CD4-positive, alpha-beta T cell treated with Interleukin-10 for 1 hour (primary cell): ENCODE measurements around the gene SPACDR.

Source experiments
- DNase-seq: peaks from one replicate; pipeline ENCODE4 v3.0.0-alpha.2; 2020

The SPACDR gene

GRCh38 chr7:100484673-100485045 lies 20.6 kb upstream of the SPACDR start:
- DNase-seq: no peak

DNA sequence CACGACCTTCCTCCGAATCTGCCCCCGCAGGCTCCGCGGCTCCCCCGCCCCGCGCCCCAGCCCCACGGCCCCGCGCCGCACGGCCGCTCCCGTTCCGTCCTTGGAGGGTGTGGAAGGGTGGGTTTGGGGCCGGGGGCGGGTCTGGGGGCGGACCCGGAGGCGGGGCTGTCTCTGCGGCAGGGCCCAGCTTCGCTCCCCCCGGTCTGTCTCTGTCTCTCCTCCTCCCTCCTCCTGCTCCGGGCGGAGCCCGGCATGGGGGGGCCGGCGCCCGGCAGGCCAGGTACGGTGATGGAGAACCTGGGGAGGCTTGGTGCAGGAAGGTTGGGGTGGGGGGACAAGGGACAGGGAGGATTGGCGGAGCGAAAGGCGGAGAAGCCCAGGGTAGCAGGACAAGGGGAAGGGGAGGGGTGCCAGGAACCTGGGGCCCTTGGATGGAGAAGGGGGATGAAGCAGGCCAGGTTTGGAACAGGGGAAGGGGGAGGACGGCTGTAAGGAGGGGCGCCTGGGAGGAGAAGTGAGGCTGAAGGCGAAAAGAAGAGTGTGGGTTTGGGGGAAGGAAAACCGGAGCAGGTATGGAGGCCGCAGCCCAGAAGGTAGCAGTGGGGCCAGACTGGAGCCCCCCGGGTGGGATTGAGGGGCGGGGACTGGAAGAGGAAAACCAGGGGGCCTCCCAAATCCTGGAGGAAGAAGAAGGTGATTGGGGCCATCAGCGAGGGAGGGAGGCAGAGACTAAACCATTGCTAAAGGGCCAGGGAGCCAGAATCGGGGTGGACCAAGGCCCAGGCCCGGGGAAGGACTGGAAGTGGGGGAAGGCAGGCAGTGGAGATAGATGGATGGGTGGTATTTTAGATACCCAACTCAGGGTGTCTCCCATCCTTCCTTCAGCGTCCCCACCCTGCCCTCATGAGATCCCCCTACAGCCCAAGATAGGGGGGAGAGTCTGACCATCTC lies 19.9 kb upstream of the SPACDR start, which contains the start of gene NYAP1:
Gene NYAP1, plus strand, starts transcription at position 206 of the 951 bp plus-strand sequence. CDS start 1,385 bp downstream, outside the sequence.
- peak; percentile 69 for DNase-seq

DNA sequence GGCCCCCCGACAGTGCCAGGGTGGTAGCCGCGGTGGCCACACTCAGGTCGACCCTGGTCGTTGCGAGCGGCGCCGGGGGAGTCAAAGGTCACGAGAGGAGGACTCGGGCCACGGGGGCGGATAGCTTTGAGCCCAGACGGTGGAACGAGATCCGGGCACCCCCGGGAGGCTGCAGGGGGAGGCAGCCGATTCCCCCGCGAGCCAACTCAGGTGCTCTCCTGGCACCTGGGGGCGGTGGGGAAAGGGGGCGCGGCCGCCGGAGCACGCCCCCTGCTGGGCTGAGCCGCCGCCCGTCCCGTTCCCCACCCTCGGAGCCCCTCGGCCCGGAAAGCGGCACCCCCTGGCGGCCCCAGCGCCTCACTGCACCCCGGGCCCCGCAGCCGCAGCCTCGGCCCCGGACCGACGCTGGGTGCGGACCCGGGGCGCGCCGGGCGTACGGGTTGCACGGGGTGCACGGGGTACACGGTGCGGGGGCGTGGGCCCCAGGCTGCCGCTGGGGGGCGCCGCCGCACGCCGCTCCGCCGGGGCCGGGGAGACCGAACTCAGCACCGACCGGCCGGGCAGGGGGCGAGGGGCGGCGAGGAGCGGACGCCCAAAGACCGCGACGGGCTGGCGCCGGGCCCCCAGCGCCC lies 19.1 kb upstream of the SPACDR start:
- DNase-seq: peak; percentile 87

- no peak for DNase-seq
Measured at GRCh38 chr7:100482728-100483089, 18.6 kb upstream of the SPACDR start.

DNA sequence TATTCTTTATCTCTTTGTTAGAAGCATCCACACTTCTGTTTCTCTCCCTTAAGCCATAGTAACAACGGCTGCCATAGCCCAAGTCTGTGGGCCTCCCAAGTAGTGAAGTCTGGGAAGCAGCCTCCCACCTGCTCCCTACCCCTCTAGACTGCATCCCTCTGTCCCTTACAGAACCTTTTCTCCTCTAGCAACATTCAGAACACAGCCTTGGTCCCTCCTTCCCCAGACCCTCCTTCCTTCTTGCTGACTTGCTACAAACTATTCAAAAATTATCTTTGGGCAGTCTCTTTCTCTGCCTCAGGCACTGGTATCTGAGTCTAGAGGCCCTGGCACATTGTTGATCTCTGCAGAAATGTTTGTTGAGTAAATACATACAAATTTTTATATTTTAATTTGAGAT lies 17.4 kb upstream of the SPACDR start:
- DNase-seq: no peak

- DNase-seq: peak; percentile 94
Measured at GRCh38 chr7:100478958-100479660, 15.0 kb upstream of the SPACDR start, which contains the start of gene TSC22D4. Gene TSC22D4 (minus strand): TSS chr7:100479214. CDS start chr7:100478038, 1,176 bp downstream.

GRCh38 chr7:100477871-100478267 lies 13.8 kb upstream of the SPACDR start:
- no peak for DNase-seq

DNA sequence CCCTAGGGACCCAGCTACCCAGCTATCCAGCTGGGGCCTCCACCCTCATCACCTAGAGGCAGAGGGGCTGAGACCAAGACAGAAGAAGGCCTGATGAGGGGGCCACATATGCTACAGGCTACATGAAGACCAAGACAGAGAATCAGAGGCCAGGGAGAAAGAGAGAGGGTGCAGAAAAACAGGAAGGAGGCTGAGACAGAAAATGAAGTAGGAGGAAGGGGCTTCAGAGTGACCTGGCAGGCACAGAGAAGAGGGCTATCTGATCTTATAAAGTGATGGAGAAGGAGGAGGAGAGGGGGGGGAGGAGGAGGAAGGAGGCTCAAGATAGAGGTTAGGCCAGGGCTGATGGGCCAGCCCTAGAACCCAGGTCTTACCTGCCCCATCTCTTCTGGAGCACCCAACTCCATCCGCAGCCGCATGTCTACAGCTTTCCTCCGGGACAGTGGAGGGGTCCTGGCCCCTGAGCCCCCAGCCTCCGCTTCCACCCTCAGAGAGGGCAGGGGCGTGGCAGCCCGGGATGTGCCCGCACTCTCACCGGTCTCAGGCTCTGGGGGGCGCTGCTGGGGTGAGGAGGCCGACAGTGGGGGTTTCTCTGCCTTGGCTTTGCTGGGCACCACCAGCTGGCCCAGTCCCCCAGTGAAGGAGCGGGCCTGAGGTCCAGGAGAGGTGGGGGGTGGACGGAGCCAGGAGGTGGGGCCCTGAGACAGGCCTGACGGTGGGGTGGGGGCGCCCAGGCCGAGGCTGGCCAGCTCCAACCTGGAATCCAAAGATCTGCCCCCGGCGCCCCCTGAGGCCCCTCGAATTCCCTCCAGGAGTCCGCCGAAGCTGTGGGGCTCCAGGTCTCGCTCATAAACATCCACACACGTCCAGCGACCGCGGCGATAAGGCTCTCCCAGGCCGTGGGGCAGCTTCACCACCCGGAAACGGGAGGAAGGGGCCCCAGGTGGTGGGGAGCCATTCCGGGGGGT lies 13.1 kb upstream of the SPACDR start:
- peak; percentile 43 for DNase-seq

DNA sequence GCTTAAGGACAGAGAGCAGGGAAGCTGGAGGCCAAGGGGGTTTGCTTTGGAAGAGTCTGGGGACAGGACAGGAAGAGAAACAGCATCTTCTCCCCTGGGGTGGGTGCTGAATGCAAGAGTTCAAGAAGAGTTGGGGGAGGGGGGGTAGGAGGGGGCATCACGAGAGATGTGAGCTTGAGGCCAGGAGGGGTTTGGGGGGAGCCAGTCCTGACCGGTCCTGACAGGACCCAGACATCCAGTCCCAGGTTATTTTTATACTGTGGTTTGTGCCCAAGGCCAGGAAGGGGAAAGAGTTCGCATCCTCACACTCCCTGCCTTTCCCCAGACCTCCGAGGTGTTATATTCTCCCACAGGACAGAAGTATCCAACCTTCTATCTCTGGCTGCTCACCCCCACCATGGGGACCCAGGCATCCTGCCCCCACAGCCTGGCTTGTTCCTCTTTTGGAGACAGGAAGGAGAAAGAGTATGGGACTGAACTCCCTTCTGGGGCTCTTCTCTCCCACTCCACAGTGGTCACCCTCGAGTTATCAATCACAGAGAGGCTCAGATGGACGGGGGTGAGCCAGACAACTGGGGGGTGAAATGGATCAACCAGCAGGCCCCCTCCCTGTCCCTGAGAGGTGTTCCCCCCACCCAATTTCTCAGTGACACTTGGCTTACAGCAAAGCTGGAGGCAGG lies 12.2 kb upstream of the SPACDR start:
- no peak for DNase-seq

DNA sequence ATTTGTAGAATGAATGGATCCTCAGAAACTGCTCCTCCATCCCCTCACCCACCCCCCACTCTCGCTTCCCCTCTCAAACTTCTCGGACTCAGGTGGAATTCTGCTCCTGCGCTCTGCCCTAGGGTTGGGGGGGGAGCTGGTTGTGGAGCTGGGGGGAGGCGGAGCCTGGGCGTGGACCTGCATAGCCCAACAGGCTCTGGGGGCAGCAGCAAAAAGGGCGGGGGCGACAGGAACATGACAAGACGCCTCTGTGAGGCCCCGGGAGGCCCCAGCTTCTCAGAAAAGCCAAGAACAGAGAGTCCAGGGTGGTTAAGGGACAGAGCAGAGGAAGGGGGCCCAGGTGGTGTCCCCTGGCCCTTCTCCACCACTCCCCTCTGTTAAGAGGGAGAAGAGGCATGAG lies 11.5 kb upstream of the SPACDR start:
- no peak for DNase-seq

DNA sequence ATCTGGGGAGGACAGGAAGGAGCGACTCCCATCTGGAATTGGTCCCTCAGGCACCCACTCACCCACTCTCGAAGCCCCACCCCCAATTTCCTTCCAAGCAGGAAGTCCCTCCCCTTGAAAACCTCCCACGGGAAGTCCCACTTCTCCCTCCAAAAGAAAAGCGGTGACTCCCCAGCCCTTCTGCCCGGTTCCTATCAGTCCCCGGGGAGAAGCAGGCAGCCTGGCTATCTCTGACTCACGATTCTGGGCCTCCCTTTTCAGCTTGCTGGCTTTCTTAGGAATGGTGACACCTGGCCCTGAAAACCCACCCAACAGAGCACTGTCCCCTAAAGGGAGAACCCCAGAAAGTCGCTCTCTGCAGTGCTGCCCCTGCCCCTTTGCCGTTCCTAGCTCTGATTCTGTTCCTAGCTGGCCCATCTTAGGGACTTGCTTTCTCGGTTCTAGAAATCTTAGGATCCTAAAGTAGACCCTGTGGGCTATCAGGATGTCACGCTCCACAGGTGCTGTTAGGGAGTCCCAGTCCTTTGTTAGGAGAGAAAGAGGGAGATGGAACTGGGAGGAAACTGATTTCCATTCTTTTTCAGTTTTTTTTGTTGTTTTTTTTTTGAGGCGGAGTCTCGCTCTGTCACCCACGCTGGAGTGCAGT lies 8.9 kb upstream of the SPACDR start:
- DNase-seq: no peak

DNA sequence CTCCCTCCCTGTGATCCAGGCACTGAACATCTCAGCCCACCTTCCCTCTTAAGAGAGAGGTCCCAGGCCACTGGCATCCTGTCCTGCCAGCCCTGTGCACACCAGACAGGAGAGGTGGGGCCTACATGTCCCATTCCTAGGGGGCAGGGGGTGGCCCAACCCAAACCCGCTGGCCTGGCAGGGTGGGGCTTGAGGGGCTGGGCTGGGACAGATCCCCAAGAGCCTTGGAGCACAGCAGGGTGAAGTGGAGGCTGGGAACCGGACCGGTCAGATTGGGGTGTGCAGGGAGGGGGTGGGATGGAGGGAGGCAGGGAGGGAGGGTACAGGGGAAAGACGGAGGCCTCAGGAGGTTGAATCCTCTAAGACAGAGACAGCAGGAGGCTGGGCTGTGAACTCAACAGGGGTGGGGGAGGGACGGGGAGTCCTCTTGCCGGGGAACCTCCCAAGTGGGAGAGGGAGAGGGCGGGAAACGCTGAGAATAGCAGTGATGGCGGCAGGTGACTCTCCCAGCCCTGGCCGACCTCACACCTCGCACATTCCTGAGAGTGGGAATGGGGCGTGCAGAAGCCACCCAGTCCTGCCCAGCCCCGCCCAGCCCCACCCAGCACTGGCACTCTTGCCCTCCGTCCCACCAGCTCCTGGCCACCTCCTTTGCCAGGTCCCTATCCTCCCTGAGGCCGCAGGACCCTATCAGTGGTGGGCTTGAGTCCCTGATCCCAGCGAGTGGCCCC lies 8.2 kb upstream of the SPACDR start:
- DNase-seq: no peak

GRCh38 chr7:100471021-100471420 lies 7.0 kb upstream of the SPACDR start:
- DNase-seq: no peak

DNA sequence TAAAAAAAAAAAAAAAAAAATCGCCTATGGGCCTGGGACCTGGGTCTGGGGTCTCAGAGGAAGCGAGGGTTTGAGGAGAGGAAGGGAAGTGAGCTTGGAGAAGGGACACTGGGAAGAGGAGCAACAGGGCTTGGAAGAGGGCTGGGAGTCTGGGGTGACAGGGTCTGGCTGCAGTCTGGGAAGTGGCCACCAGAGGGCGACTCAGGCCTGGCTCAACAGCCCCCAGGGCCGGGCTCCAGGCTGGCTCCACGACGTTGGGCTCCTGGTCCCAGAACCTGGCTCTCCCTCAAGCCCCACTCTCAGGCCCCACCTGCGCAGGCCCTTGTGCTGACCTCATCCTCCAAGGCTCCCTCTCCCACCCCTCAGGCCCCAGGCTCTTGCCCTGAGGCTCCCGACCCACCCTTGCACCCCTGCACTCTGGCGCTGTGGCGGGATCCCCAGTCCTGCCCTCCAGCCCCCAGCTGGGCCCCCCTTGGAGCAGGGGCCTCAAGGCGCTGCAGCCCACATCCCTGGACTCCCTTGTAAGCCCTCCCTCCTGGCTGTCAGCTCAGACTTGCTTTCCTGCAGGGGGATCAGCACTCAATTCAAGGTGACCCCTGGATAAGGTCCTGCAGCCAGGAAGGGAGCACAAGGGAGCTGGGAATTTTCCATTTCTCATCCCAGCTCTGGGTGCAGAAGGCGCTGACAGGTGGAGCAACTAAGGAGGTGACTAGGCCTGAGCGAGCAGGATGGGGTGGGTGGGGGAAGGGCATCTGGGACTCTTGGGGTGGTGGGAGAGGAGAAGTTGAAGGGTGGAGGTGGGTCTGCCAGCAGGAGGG lies 5.4 kb upstream of the SPACDR start:
- DNase-seq: peak; percentile 82

DNA sequence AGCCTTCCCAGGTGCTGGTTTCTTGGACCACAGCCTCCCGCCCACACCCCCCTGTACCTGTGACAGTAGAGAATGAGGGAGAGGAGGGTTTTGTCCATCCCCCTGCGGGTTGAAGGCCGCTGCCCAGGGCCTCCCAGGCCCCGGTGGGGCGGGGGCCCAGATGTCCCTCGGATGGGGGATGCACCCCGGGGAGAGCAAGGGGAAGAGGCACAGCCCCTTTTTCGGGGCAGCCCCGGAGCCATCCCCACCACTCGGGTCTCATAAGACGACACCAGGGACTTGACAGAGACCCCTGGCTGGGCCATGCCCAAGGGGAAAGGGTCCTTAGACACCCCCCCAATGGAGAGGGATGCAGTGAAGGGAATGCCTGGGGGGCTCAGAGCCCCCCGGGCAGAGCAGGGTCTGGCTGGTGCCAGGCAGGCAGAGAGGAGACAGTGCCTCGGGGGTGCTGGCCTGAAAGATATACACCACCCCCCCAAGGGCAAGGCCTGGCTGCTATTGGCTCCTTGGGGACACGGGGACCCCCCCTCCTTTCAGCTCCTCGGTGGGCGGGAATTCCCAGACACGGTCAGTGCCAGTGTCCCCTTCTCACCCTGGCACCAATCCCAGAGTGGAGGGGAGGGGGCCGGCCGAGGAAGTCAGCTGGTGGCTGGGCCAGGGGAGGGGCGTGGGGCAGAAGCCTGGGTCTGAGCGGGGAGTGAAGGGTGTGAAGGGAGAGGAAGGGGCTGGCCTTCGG lies 3.7 kb upstream of the SPACDR start:
- no peak for DNase-seq

DNA sequence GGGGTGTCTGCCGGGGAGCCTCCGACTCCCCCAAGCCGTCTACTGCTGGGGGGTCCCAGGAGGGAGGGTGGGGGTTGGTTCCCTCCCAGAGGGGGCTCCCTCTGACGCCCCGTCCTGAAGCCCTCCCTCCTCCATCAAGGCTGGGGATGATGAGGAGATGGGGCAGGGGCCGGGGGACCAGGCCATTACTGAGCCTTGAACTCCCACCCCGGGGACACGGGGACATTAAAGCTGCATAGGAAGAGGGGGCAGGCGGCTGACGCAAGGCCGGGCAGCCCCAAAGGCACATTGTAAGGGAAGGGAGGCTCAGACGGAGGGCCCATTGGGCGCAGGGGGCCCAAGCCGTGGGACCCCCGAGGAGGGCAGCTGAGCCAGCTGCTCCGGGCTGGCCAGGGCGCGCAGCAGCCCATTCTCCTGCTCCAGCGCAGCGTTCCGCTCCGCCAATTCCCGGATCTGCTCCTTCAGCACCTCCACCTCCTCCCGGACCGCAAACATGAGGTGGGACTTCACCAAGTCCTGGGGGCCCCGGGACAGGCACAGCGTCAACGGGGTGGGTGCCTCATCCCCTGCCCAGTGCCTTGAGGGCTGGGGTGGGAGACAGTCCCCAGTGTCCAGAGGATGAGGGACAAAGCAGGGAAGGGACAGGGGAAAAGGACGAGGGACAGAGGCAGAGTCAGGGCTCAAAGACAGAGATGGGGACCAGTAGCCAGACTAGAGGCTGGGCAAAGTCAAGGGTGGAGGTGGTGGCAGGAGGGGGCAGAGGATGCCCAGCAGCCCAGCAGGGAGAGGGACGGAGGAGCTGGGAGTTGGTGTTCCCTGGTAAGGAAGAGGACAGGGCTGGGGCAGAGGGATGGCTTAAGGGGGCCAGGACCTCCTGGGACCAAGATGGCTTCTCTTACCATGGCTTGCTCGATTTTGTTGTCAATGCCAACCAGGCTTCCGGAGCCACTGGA lies 2.9 kb upstream of the SPACDR start:
- no peak for DNase-seq

DNA sequence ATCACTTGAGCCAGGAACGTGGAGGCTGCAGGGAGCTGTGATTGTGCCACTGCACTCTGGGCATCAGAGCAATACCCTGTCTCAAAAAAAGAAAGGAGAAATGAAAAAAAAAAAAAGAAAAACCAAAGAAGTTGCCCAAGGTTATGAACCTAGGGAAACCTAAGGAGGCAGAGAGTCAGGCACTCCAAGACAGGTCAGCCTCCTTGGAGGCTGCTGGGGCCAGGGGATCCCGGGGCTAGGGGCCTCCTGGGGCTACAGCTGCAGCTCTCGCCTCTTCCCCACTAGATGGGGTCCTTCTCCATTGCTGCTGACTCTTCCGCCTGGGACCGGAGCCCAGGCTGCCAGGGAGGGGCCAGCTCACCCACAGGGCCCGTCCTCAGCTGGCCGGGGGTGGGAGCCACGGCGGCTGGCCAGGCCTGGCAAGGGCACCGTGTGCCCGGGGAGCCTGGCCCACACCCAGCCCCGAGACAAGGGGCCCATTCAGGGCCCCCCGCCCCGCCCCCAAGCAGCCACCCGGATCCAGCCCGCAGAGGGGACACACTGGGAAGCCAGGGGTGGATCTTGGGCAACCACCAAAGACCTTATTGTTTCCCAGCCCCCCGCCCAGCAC lies 1.7 kb upstream of the SPACDR start:
- DNase-seq: no peak
